ENCODE data around the gene TXLNG.

The TXLNG gene

DNA sequence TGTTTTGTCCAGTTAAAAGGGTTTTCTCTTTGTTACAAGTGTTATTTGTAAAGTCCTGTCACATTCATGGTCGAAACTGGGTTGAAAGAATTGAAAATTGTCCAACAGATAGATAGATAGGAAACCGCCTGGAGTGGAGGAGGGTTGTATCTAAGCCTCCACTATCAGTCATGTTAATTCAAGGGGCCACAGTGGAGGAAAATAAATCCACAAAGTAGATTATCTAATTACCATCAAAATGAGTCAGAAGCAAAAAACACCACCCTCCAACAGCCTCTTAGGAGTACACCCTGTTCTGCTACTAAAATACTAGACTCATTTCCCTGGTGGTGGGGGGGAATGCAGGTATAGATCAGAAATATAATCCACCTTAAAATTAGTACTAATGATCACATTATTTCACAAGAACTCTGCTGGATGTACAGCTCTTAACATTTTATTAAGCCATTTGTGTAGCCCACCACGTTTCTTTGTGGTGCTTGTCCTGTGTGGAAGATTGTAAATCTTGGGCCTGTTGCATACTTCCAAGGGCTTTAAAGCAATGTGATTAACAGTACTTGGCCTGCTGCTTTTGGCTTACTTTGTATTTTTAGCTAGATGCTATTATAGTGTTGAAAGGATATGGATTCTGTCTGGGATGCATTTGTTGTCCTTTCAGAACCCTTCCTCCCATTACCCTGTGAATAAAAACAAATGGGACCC is 57.1 kb downstream of the TXLNG start:
- TF ChIP-seq GATA2 (IDR thresholded peaks at IDR 0.05; ENCODE audit: low read depth, low read length), result no peak
- no peak for TF ChIP-seq GATA3 (IDR thresholded peaks at IDR 0.05; ENCODE audit: low read depth, low read length)

DNA sequence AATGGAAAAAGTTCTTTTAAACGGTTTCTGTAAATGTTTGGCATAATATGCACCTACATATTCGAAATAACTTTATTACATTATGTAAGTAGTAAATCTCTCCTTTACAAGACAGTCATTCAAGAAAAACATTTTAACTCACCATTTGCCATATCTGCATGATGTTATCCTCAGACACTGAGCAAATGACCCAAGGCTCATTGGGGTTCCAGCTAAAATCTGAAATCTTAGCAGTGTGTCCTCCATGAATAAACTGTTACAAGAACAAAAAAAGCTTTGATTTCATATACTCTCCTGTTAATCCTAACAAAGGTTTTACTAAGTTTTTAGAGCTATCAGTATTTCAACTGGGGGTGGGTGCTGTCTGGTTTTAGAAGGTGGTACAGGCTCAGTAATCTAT is 59.4 kb downstream of the TXLNG start:
- TF ChIP-seq GATA2 (IDR thresholded peaks at IDR 0.05; ENCODE audit: low read depth, low read length) (no peak), GATA3 (IDR thresholded peaks at IDR 0.05; ENCODE audit: low read depth, low read length) (no peak)

DNA sequence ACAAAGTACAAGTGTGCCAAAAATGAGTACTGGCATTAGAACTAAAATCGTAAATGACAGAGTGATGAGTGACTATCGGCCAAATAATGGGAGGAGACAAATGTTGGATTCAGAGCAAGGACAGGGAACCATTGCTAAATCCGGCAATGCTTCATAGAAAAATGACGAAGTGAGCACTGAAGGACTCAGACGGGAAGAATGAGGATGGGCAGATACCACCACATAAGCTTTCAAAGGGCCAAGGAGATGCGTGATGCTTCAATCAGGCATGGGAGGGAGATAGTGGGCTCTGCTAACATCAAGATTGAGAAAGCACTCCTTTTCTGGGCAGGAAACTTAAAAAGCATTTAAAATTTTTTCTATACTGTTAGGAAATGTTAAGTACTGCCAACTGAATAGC is 62.3 kb downstream of the TXLNG start:
- TF ChIP-seq GATA2 (IDR thresholded peaks at IDR 0.05; ENCODE audit: low read depth, low read length), result no peak
- TF ChIP-seq GATA3 (IDR thresholded peaks at IDR 0.05; ENCODE audit: low read depth, low read length), result no peak

DNA sequence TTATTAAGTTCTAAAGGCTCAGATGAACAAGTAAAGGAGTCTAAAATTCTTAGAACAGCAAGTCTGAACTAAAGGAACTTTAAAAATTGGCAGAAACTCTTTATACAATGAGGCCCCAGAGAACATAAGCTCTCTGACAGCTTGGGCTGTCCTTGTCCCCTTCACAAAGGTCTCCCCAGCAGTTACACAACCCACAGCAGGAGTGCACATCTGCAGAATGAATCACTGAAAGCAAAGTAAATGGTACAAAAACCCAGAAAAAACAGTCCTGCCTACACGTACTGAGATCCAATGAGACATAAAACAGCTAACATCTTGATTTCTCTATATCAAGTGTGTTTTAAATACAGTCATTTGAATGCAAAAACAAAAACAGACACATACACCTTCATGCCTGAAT is 65.2 kb downstream of the TXLNG start:
- no peak for TF ChIP-seq GATA3 (IDR thresholded peaks at IDR 0.05; ENCODE audit: low read depth, low read length)
- TF ChIP-seq GATA2 (IDR thresholded peaks at IDR 0.05; ENCODE audit: low read depth, low read length), result no peak

DNA sequence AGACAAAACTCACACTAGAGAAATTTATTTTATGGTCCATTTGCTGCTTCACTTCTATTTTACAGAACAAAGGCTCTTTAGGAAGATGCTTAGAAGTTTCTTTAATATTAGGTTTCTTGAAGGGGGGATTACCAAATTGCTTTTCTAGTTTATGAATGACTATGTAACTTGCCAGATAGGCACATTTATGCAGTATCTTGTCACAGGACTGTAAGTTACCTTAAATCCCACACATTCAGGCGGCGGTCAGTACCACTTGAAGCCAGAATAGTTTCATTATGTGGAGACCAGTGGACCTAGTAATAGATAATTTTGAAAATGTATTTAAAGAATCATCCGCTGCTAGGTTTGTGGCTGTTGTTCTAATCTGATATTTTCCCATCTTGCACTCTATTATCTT is 65.6 kb downstream of the TXLNG start:
- TF ChIP-seq GATA3 (IDR thresholded peaks at IDR 0.05; ENCODE audit: low read depth, low read length) (no peak), GATA2 (IDR thresholded peaks at IDR 0.05; ENCODE audit: low read depth, low read length) (no peak)

DNA sequence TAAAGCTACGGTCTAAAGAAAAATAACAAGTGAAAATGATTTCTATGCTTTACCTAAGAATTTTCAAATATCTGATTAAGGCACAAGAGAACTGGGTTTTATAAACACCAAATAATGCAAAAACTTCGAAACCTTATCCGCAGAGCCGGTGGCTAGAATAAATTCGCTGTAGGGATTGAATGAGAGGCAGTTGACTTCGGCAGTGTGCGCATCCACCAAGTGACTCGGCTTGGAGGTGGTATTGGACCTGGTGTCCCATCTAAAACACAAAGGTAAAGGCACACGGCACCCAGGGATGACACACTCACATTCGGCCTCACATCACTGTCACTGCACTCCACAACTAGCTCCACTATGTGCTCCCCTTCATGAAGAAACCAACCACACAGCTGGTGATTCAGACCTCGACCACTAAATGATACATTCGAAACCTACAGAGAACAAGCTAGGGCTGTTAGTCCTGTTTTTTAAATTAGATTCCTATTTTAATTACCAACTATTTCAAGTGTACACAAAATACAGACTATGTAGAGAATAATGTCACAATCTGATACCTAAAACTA is 66.4 kb downstream of the TXLNG start:
- no peak for TF ChIP-seq GATA2 (IDR thresholded peaks at IDR 0.05; ENCODE audit: low read depth, low read length)
- TF ChIP-seq GATA3 (IDR thresholded peaks at IDR 0.05; ENCODE audit: low read depth, low read length), result no peak

DNA sequence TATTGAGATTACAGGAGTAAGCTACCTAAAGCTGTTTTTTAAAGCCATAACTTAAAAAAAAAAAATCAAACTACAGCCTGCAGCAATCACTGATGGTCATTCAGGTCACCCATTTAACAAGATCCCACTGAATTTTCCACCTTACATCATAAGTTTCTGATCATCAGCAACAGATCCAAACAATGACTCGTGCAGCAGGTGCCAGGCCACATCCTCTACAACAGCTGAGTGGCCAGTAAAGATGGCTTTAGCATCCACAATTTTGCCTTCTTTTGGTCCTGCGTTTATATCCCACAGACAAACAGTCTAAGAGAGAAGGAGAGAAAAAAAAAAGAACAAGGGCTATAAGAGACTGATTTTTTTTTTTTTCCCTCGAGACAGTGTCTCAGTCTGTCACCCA is 67.3 kb downstream of the TXLNG start:
- TF ChIP-seq GATA2 (IDR thresholded peaks at IDR 0.05; ENCODE audit: low read depth, low read length), result no peak
- TF ChIP-seq GATA3 (IDR thresholded peaks at IDR 0.05; ENCODE audit: low read depth, low read length), result no peak

DNA sequence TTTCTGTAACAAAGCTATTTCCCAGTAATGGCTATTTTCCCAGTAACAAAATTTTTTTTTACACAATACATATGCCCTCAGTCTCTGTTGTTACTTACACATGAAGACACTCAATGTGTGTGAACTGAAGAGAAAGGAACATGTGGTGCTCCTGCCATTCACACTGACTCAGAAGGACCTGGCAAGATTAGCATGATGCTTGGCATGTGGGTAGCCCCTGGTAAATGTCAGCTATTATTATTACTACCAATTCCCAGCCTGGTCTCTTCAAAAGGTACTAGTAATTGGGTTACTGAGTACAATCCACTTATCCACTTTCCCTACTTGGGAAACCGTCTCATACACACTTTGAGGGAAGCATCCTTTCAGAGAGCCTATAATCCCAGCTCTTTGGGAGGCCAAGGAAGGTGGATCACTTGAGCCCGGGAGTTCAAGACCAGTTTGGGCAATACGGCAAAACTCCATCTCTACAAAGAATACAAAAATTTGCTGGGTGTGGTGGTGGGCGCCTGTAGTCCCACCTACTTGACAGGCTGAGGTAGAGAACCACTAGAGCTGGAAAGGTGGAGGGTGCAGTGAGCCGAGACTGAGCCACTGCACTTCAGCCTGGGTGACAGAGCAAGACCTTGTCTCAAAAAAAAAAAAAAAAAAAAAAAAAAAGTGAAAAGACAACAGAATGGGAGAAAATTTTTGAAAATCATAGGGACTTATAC is 69.3 kb downstream of the TXLNG start:
- TF ChIP-seq GATA3 (IDR thresholded peaks at IDR 0.05; ENCODE audit: low read depth, low read length) (no peak), GATA2 (IDR thresholded peaks at IDR 0.05; ENCODE audit: low read depth, low read length) (no peak)

DNA sequence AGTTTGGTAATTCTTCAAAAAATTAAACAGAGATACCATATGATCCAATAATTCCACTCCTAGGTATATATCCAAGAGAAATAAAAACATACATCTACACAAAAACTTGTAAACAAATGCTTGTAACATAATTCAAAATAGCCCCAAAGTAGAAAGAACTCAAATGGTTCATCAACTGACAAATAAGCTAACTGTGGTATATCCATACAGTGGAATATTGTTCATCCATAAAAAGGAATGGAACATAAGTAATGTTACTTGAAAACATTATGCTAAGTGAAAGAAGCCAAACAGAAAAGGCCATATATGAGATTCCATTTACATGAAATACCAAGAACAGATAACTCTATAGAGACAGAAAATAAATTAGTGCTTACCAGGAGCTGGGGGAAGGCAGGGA is 70.5 kb downstream of the TXLNG start:
- TF ChIP-seq GATA3 (IDR thresholded peaks at IDR 0.05; ENCODE audit: low read depth, low read length) (no peak), GATA2 (IDR thresholded peaks at IDR 0.05; ENCODE audit: low read depth, low read length) (no peak)

DNA sequence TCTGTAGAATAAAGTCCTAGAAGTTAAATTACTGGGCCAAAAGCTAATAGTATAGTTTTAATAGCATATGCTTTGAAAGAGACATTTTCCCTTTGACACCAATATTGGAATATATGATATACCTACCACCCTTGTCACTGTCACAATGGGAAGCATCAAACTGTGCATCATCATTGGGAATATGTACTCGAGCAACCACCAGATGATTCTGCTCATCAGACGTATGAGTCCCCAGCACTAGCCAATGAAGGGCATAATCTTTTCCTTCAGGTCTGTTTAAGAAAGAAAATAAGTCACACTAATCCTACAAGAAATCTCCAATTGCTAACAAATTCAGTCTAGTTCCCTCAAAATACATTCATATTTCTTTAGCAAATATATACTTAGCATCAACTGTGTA is 76.6 kb downstream of the TXLNG start:
- TF ChIP-seq GATA3 (IDR thresholded peaks at IDR 0.05; ENCODE audit: low read depth, low read length), result no peak
- TF ChIP-seq GATA2 (IDR thresholded peaks at IDR 0.05; ENCODE audit: low read depth, low read length), result no peak

DNA sequence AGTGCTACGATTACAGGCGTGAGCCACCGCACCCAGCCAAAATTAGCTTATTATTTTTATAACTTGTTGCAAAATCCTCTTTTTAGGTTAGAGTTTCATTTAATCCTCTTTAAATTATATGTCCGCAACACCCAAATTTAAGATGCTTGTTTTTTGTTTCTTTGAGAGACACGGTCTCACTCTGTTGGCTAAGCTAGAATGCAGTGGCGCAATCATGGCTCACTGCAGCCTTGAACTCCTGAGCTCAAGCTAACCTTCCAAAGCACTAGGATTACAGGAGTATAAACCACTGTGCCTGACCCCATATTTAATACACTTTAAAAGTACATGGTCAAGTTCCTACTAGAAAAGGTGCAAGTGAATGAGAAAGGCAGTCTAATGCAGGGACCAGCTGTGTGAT is 81.7 kb downstream of the TXLNG start:
- TF ChIP-seq GATA3 (IDR thresholded peaks at IDR 0.05; ENCODE audit: low read depth, low read length) (no peak), GATA2 (IDR thresholded peaks at IDR 0.05; ENCODE audit: low read depth, low read length) (no peak)

DNA sequence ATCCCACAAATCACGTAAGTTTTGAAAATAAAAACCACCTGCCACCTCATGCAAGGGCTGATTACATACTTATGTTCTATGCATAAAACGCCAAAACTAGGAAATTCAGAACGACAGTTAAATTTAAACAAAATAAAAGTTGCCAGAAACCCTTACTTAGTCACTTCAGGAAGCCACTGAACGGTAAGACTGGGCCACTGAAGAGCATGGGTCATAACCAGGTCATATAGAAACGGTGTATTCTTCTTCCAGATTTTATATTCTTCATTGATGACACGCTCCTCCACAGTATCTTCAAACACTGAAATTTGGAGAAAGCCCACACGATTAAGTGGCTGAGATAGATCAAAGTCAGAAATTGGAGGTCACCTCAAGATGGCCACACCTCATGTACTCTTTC is 82.7 kb downstream of the TXLNG start:
- TF ChIP-seq GATA3 (IDR thresholded peaks at IDR 0.05; ENCODE audit: low read depth, low read length), result no peak

DNA sequence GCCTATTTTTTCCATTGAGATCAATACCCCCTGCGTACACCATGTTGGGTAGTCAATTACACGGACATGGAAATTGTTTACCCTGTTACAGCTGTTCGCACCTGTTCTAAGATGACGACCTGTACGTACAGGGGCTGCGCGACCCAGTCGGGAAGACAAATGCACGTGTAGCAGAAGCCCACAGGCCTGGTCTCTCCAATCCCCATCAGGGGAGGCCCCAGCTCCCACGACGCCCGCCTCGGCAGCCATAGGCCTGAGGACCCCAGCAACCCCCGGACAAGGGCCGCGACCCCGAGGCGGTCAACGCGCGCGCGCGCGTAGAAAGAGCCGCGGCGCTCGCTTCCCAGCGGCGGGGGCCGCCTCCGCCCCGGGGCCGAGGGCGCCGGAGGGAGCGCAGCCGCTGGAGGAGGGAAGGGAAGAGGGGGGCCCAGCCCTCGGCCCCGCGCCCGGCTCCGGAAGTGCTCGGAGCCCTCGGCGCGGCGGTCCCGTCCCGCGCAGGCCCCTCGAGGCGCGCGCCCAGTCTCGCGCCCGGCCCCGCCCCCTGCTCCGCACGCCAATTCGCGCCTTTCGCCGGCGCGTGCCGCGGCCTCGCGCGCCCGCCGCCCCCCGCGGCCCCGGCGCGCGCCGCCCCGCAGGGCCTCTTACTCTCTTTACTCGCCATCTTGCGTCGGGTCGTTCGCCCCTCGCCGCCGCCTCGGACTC is 83.3 kb downstream of the TXLNG start:
- TF ChIP-seq GATA2 (IDR thresholded peaks at IDR 0.05; ENCODE audit: low read depth, low read length), result no peak
- no peak for TF ChIP-seq GATA3 (IDR thresholded peaks at IDR 0.05; ENCODE audit: low read depth, low read length)

DNA sequence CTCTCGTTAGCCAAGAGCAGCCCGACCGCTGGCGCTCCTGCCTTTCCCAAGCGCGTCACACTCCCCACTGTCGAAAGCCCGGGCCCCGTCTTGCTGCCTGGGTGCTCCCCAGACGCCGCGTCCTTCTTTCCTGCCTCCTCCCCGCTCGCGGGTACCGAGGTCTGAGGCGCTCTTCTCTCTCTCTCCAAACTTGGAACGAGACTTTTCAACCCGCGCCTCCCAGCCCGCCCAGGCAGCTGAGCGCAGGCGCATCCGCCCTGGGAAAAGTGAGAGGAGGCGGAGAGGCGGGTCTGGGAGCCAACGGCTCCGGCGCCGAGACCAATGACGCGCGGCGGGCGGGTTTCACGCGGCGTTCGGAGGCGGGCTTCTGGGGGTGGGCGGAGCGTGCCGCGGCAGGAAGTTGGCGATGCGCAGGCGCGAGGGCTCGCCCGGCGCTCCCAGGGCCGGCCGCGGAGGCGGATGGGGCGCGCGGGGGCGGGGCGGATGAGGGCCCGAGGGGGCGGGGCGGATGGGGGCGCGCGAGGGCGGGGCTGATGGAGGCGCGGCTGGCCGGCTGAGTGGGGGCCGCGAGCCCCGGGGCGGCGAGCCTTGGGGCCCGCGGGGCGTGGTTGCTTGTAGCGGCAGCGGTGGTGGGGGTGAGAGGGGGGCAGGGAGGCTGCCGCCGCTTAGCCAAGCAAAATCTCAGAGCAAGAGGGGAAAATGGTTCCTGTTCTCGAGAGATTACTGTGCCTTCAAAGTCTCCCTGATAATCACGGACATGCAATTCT is 84.0 kb downstream of the TXLNG start, which contains the start of gene RBBP7:
RBBP7 (minus strand) TSS at position 268 of the 767 bp plus-strand sequence. CDS start 309 bp downstream, outside the sequence.
- TF ChIP-seq GATA2 (IDR thresholded peaks at IDR 0.05; ENCODE audit: low read depth, low read length), result no peak
- no peak for TF ChIP-seq GATA3 (IDR thresholded peaks at IDR 0.05; ENCODE audit: low read depth, low read length)
